Islet of Langerhans (tissue), 1 donor: Measurements from ENCODE around the gene DAAM2.

Source experiments
- FAIRE-seq: peaks from one replicate; lab custom pipeline; 2011; peaks lifted over from hg19 to GRCh38; lab: Jason Lieb, UNC

Gene DAAM2

DNA sequence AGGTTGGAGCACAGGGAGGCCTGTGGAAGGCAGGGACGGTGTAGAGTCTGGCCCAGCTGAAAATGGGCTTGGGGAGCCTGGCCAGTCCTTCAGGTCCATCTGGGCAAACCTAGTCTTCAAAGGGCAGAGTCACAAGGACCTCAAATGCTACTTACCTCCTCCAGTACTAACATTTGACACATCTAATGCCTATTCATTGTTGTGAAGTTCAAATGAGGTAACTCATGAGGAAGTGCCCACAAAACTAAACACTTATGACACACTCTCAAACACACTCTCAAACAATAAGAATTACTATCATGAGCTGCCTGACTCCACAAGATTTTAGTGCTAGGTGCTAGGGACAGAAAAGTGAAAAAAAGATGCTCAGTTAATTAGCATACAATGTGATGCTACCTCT lies 27.1 kb downstream of the DAAM2 start:
- no peak for FAIRE-seq

DNA sequence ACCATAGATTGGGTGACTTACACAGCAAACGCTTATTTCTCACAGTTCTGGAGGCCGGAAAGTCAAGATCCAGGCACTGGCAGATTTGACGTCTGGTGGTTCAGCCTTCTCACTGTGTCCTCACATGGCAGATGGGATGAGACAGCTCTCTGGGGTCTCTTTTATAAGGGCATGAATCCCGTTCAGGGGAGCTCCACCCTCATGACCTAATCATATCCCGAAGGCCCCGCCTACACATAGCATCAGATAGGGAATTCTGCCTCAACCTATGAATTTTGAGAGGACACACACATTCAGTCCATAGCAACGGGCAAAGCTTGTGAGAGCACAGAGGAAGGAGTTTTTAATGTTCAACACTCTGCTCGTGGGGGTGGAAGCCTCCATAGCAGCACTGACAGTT lies 27.5 kb downstream of the DAAM2 start:
- FAIRE-seq = no peak

DNA sequence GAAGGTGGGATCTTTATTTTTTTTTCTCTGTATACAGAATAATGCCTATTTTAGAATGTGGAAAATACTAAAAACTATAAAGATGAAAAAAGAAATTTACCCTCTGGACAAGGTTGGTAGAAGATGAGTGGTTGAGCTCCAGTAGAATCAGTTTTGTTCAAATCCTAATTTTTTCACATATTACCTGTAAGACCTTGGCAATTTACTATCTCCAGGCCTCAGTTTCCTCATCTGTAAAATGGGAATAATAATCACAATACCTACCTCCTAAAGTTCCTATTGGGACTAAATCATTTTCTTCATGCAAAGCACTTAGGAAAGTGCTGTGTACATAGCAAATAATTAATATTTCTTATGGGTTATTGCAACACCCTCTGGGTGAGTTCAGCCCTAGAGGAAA lies 28.4 kb downstream of the DAAM2 start:
- FAIRE-seq = no peak

DNA sequence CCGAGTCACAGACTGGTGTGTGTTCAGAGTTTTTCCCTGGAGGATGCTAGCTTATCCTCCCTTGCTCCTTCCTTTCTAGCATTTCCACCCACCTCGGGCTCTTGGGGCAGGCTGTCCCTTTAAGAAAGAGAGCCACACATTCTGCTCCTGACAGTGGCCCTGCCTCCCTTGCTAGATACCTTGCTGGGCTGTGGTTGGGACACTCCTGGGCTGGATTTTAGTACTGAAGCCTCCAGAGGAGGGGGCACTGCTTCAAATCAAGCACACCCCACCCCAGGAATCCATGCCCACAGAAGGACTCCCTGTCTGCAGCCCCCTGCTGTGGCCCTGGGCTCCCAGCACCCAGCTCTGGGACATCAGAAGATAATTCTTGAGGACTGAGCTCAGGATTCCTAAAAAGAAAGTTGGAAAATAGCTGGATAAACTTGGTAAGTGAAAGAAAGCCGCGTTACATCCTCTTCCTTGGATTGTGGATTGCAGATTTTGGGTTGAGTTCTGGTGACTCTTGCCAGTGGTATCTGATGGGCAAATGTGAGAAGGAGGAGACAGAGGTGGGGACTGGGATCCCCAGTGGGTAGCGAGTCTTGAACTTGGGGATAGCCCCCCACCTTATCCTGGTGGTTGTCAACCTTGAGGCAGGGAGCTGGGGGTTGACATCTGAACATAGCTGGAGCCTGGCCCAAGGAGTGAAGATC lies 29.0 kb downstream of the DAAM2 start:
- FAIRE-seq = no peak

DNA sequence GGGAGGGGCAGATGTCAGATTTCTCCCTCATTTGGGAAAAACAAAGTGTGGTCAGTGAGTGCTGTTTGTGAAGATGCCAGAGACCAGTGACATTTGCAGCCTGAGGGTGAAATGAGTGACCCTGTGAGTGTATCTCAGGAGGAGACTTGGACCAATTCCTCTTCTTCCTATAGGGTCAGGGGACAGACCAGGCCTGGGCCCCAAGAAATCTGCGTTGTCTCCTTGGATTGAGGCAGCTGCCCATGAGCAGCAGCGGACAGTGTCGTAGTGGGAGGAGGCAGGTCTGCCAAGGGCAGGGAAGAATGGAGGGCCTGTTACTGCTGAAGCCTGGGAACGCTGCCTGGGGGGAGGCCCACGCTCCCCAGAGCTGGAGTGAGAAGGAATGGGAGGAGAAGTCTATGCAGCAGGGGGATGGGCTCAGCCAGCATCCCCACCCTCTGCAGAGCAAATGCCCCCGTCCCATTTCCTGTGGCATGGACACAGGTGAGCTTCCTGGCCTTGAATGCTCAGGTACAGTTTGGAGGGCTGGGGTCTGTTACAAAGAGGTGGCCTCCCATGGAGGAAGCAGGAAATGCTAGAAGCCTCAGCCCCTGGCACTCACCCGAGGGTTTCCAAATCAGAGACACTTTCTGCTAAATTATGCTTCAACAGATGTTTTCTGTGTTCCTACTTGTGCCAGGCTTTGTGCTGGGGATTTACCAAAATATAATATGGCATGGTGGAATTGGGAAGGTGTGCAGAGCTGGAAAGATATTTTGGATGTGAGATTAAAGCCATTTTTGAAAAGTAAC lies 29.8 kb downstream of the DAAM2 start:
- no peak for FAIRE-seq

DNA sequence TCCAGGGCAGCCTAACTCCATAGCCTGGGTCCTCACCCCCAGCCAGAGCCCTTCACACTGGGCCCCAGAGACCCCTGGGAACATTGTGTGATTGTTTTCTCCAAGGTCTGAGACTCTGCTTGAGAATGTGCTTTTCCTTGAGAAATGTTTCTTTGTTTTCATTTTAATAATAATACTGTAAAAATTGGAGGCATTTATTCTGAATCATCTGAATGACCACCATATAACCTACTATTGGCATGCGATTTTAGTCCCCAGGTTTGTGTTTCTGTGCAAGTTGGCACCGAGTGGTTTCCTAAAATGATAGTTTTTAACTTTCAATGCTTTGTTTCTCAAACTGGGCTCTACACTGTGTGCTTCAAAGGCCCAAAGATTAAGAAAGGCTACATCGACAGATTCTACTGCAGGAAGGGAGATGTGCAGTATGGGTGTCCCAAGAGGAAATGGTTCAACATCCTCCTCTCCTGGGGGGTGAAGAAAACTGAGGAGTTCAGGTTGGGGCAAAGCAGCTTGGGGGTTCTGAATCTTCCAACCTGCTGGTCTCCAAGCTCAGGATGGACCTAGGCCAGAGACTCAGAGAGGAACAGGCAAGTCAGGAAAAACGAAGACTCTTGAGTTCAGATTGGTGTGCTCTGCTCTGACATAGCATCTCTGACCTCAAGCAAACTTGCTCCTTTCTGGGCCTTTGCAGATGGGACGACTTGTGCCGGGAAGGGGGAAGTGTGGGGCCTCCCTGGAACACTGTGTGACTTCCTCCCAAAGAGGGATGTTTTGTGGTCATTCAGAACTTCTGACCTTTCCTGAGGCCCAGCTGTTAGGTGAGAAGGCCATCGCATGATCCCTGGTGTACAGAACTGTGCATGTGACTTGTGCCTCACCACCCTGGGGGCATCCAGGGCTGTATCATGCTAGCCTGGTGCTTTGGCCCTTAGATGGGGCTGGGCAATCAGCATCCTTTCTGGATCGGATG lies 31.0 kb downstream of the DAAM2 start:
- no peak for FAIRE-seq

DNA sequence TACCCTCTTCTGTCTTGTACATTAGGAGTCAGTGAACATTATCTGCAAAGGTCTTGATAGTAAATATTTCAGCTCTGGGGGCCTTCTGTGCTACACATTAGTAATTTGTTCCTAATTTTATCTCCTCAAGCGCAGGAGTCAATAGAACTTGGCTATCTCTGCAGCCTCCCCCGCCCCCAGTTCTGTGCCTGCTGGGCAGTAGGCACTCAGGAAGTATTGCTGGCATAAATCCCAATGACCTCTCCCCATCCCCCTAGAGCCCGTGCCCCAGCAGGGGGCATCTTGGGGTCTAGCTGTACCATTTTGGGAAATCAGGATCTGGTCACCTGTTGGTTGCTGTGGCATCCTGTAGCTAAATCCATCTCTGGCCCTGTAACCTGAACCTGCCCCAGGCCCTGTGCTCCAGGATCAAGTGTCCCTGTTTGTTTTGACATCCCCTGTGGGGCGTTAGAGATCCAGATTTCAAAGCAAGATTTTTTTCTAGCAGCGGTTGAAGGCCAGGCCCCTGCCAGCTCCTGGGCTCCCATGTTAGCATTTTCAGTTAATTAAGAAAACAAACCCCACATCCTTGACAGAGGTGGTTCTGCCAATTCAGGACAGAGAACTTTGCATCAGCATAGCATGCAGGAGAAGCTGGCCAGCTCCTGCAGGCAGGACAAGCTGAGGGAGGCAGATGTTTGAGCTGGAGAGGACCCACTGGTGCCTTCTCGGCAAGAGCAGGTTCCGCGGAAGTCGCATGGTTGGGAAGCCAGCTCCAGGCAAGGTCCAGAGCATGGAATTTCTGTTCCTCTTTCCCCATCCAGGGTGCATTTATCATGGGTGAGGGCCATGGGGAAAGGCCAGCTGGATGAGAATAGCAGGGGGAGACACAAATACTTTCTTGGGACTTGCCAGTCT lies 32.1 kb downstream of the DAAM2 start:
- FAIRE-seq = no peak

DNA sequence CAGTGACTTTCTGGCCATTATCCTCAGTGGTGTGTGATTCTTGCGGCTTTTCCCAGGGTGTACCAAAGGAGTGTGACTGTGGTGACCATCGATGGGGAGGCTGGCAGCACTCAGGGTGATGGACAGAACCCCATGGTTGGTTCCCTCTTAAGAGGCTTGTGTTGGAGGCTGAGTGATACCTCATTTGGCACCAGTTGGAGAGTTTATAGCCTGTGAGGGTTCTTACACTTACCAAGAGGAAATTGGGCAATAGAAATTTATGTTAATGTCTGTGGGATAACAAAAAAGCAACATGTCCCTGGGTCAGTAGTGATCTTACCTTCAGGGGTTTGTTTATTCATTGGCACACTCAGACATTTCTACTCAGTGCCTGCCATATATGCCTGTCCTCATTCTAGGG lies 37.2 kb downstream of the DAAM2 start:
- FAIRE-seq = no peak

DNA sequence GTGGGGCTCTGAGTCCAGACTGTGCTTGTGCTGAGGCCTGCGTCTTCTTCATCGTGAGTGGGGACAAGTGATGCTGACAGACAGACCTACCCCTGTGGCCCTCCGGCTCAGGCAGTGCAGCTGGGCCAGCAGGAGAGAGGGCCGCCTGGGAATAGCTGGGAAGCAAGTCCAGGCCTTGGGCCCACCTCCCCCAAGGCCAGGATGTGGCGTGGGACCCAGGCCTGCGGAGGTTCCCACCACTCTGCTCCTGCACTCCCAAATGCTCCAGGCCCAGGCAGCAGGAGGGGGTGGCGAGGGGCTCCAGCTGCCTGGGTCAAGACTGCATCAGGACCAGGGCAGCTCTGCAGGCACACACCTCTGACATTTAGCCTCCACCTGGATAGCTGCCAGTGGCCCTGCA lies 38.3 kb downstream of the DAAM2 start:
- no peak for FAIRE-seq

DNA sequence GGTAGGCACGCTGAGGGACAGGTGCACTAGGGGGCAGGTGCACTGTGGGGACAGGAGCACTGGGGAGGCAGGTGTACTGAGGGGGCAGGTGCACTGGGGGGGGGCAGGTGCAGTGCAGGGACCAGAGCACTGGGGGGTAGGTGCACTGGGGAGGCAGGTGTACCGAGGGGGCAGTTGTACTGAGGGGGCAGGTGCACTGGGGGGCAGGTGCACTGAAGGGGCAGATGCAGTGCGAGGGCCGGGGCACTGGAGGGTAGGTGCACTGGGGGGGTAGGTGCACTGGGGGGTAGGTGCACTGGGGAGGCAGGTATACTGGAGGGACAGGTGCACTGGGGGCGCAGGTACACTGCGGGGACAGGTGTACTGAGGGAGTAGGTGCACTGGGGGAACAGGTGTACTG lies 39.5 kb downstream of the DAAM2 start:
- FAIRE-seq = no peak

DNA sequence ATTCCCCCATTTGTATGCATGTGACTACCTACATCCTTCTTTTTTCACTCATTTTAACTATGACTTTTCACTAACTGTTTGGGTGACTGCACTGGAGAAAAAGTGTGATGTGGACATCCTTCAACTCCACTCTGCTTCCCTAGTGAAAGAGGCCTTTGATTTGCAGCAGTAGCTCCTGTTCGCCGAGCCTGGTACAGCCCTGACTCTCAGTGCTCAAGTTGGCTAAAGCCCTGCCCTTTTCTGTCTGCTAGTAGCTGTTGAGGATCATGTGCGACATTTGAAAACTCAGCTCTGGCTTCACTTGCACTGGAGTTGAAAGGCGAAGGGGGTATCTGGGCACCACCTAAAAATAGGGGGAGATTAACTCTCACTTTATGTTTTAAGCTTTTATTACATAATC lies 42.1 kb downstream of the DAAM2 start:
- FAIRE-seq = no peak

DNA sequence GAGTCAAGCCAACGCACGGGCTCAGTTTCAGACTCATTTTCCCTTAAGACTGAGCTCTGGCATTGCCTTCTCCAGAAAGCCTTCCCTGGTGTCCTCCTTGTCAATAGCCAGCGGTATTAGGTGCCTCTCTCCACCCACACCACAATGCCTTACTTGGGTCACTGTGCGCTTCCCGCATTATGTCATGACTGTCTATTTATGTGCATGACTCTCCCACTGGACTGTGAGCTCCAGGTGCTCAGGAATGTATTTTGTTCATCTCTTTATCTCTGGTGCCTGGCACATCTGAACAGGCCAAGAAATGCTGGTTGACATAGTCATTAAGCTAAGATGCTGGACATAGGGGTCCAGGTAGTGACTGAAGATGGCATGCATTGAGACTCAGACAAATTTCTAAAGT lies 42.7 kb downstream of the DAAM2 start:
- FAIRE-seq = no peak

DNA sequence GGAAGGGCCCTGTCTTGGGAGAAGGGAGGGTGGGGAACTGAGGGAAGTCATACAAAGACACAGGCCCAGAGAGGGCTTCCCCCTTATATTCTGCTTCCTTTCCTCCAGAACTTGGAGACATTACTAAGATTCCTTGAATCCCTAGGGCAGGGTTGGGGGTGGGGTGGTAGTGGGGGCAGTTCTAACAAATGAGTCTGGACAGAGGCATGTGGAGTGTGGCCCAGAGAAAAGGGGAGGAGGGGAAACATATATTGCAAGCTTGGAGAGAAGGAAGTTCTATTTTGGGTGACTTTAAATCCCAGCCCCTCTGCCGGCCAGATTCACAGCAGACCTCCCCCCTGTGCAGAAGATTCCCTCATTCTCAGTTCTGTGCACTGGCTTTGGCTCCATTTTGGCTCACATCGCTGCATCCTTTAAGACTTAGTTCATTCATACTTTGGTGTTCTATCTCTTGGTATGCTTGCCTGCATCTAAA lies 43.7 kb downstream of the DAAM2 start:
- FAIRE-seq = no peak

DNA sequence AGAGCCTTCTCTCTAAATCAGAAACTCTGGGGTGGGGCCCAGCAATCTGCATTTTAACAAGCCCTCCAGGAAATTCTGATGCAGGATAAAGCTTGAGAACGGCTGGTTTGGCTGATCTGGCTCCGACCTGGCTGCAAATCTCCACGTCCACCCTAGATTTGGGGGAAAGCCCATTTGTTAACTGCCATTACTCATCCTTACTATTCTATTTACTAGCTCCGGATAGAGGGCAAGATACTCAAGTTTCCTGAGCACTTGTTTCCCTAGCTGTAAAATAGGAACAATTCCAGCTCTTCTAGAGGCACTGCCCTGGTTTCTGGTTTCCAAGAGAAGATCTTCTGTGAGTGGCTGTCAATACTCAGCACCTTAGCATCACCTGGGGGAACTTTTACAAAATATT lies 44.4 kb downstream of the DAAM2 start:
- FAIRE-seq = no peak

DNA sequence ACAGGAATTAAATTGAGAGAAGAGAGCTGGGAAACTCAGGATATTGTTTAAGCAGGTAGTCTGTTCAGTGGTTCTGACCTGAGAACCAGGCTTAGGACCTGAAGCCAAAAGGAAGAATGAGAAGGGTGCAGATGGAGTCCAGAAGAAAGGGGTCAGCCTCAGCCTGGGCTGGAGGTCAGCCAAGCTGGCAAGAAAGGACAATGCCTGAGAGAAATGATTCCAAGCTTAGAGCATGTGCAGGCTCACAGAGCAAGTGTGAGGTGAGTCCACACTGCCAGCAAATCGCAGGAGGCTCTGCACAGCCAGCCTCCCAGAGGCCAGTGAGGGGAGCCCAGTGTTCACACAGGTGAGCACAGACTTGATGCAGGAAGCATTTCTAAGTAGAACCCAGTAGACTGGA lies 47.3 kb downstream of the DAAM2 start:
- FAIRE-seq = no peak

DNA sequence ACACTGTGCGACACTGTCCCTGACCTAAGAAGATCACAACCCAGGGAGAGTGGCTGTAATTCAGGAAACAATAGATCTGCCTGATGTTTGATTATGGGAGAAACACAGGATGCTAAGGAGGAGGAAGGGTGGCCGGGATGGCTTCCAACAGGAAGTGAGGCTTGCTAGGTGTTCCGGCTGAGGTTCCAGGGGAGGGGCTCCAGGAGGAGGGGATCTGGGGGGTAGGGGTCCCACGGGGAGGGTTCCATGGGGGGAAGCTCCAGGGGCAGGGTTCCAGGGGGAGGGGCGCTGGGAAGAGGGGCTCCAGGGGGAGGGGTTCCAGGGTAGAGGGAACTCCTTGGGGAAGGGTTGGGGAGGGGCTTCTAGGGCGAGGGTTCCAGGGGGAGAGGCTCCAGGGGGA lies 48.6 kb downstream of the DAAM2 start:
- no peak for FAIRE-seq

DNA sequence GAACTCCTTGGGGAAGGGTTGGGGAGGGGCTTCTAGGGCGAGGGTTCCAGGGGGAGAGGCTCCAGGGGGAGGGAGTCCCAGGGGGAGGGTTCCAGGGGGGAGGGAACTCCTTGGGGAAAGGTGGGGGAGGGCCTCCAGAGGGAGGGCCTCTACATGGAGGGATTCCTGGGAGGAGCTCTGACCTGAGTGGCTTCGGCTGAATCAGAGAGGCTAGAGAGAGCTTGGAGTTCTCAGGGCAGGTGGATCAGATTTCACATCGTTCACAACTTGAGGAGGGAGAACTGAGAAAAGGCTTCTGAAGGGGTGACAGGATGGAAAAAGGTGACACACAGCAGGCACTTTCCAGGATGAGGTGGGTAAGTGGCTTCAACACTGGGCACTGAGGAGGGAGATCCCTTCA lies 49.1 kb downstream of the DAAM2 start:
- no peak for FAIRE-seq

DNA sequence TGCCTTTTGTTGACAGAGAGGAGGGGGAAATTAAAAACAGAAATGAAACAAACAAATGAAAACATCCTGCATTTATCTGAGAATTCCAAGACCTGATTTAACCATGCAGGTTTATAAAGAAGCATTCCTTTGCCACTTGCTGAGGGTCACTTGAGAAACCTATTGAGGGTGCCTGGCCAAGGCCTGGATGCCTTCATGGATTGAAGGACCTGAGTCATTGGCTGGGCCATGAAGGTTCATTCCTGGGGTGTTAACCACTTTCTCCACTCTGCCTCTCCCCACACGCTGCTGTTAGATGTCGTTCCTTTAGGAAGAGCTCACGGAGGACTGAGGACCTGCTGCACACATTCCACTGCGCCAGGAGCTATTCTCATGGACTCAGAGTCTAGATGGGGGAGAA lies 49.7 kb downstream of the DAAM2 start:
- no peak for FAIRE-seq

DNA sequence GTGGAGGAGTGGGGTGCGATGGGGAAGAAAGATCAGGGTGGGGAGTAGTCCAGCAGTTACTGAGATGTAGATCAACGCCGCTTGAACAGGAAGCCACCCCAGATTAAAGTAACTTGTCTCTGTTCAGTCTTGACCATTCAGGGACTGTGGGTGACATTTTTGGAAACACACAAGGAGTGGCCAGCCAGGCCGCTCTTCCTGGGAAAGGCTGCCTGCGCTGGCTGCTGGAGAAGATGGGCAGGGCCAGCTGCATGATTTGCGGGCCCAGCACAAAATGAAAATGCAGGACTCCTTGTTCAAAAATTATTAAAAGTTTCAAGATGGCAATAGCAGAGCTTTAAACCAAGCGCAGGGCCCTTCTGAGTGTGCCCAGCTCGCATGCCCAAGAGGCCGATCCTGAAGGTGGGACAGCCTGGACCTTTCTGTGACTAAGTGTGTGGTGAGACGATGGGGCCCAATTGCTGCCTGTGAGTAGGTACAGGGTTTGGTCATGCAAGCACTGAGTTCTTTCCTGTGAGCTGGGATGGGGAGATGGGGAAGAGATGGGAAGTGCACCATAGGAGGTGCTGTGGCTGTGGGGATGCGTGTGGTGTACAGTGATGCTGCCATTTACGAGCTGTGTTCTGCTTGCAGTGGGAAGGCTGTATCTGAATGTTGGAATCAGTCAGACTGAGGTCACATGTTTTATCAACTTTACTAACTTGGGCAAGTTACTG lies 51.3 kb downstream of the DAAM2 start:
- no peak for FAIRE-seq

DNA sequence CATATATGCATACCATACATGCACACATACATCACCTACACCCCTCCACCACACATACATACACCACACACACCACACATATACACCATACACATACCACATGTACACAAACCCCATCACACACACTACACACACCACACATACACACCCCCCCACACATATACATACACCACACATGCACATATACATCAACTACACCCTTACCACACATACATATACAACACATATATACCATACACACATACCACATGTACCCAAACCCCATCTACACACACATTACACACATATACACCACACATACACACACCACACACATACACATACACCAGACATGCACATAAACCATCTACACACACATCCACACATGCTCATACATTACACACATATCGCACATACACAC lies 52.7 kb downstream of the DAAM2 start:
- FAIRE-seq = no peak

DNA sequence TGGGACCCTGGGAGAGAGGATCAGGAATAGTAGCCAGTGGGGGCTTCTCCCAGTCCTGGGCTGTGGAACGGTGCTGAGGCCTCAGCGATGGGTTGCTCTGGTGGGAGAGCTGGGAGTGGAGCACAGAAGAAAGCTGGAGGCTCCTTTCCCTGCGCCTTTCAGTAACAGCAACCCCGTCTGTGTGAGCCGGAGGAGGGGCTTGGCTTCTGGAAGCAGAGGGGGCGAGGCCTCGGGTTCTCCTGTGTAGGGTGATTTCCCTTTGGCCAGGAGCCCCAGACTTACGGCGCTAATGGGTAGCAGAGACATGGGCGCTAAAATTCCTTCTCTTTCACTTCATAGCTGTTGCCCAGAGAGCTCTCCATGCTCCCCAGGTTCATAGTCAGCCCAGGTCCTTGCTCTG lies 55.0 kb downstream of the DAAM2 start:
- FAIRE-seq = no peak
